ENCODE measurements around the gene GATAD2B.

- TF ChIP-seq POLR2AphosphoS5 (IDR thresholded peaks at IDR 0.05; ENCODE audit: low read depth, low read length) (no peak), SIN3A (IDR thresholded peaks at IDR 0.05; ENCODE audit: borderline replicate concordance, insufficient read depth, low read length) (no peak), REST (IDR thresholded peaks at IDR 0.05; ENCODE audit: insufficient read depth in 1 of 2, low read depth in 2 of 2, low read length in 2 of 2) (no peak), TAF1 (IDR thresholded peaks at IDR 0.05; ENCODE audit: borderline replicate concordance, insufficient read depth, low read length) (no peak), FOXP2 (optimal IDR thresholded peaks at IDR 0.05; ENCODE audit: borderline replicate concordance, extremely low read depth, extremely low read length, insufficient read depth) (no peak)
These were observed 153.6 kb downstream of the GATAD2B start for GRCh38 chr1:153769221-153769620.

Measured in PFSK-1 (cell line).